ENCODE results near the gene GAP43. TPM values are rescaled to one million over a fixed set of nuclear protein-coding genes. Genes with fewer than 3 reads are reported as not detected.

Gene GAP43
- total and polyA plus RNA-seq, 2 of the 4 experiments (the other 2 are of a cell fraction): 0.36 to 0.51 TPM

GRCh38 chr3:115699706-115700105, 76.4 kb downstream of the GAP43 start:
- no peak overlapping the region for H3K56ac ChIP-seq (ENCODE audit: extremely low read depth, insufficient read depth, low read length)
- H3K36me3 ChIP-seq (ENCODE audit: control insufficient read depth, insufficient read depth, low read length): no peaks in the 10 kb centered on the region
- H2BK120ac ChIP-seq (ENCODE audit: low read depth, low read length): no peak overlapping the region
- H2AK5ac ChIP-seq (ENCODE audit: low read depth, low read length): no peak overlapping the region
- TF ChIP-seq USF2 (IDR thresholded peaks at IDR 0.05; ENCODE audit: low read depth, low read length) (no peak), CEBPB (IDR thresholded peaks at IDR 0.05; ENCODE audit: low read depth, low read length) (no peak), POLR2A (IDR thresholded peaks at IDR 0.05; ENCODE audit: low read depth, low read length) (no peak), BHLHE40 (IDR thresholded peaks at IDR 0.05; ENCODE audit: low read depth, low read length) (no peak), NFE2L2 (IDR thresholded peaks at IDR 0.05; ENCODE audit: low read depth, low read length) (no peak), MAFK (IDR thresholded peaks at IDR 0.05; ENCODE audit: low read depth, low read length) (no peak), CHD1 (IDR thresholded peaks at IDR 0.05; ENCODE audit: low read depth, low read length) (no peak), RFX5 (IDR thresholded peaks at IDR 0.05; ENCODE audit: low read depth, low read length) (no peak), SMC3 (IDR thresholded peaks at IDR 0.05; ENCODE audit: low read depth, low read length) (no peak)
- no peaks in the 10 kb centered on the region for H3K9me3 ChIP-seq (ENCODE audit: control insufficient read depth, insufficient read depth, low read length)
- no peak overlapping the region for H4K5ac ChIP-seq (ENCODE audit: low read depth, low read length)
- no peak overlapping the region for H3K4ac ChIP-seq (ENCODE audit: low read depth, low read length)
- no peak overlapping the region for H3K27ac ChIP-seq (ENCODE audit: insufficient read depth, low read length)
- no peak overlapping the region for H2BK20ac ChIP-seq (ENCODE audit: low read depth, low read length)
- H3K27me3 ChIP-seq (ENCODE audit: control insufficient read depth, insufficient read depth, low read length): no peaks in the 10 kb centered on the region
- H3K18ac ChIP-seq (ENCODE audit: low read depth, low read length): peak overlapping the region; percentile 49; the same call in 1 of the 2 replicates
- CTCF ChIA-PET: interaction anchor here (1.0 kb wide), 1 partner anchor 84 kb away, joined by 3 read pairs; no protein-coding TSS in a partner anchor
- H3K4me1 ChIP-seq (ENCODE audit: control insufficient read depth, insufficient read depth, low read length): peaks cover 8% of the 10 kb centered on the region
- H2BK15ac ChIP-seq (ENCODE audit: low read depth, low read length): no peak overlapping the region
- no peak overlapping the region for H3K23ac ChIP-seq (ENCODE audit: low read depth, low read length)
- no peaks in the 10 kb centered on the region for H3K79me1 ChIP-seq (ENCODE audit: low read depth in 1 of 2, low read length in 2 of 2)
- dilution Hi-C loops (cut with HindIII; ENCODE audit: low sequenced_read_pairs, unreplicated experiment): no loop called here
- no TSS peak for BruUV-seq (replicated peaks)
- H3K4me2 ChIP-seq (ENCODE audit: low read depth, low read length): no peak overlapping the region
- no peak overlapping the region for H2AFZ ChIP-seq (replicated peaks; ENCODE audit: low read length, poor library complexity)
- no peak overlapping the region for H4K8ac ChIP-seq (ENCODE audit: low read depth in 2 of 2, low read length in 2 of 2)
- no peak overlapping the region for H3K4me3 ChIP-seq (ENCODE audit: insufficient read depth, low read depth, low read length)
- DNase-seq (peak; percentile 56), ATAC-seq (ENCODE audit: low read depth) (peak; percentile 71)
- intact Hi-C loops (cut with micrococcal nuclease): loop anchor here (10.0 kb wide), 2 partner anchors 265 to 605 kb away; no protein-coding TSS in a partner anchor
- no peak overlapping the region for H3K9ac ChIP-seq (ENCODE audit: low read depth, low read length)
- H3K9me1 ChIP-seq (ENCODE audit: insufficient read depth, low read length): peaks cover 7% of the 10 kb centered on the region; the same call in 1 of the 2 replicates
- H2AK9ac ChIP-seq (replicated peaks; ENCODE audit: low read depth, low read length, poor library complexity): no peak overlapping the region
- no peak overlapping the region for H2BK5ac ChIP-seq (ENCODE audit: low read depth, low read length, poor library complexity, severe bottlenecking)
- no peaks in the 10 kb centered on the region for H4K20me1 ChIP-seq (ENCODE audit: insufficient read depth, low read length)
- H3K14ac ChIP-seq (replicated peaks; ENCODE audit: low read depth, low read length): no peak overlapping the region
- POLR2A ChIA-PET (ENCODE audit: unreplicated experiment): no interaction called here
- in situ Hi-C loops (cut with MboI; ENCODE audit: low sequenced_read_pairs): loop anchor here (25.0 kb wide), 1 partner anchor 862 kb away; no protein-coding TSS in a partner anchor
- H4K91ac ChIP-seq (ENCODE audit: insufficient read depth, low read depth, low read length): no peak overlapping the region
